ENCODE measurements around the gene ZMYND8.

ZMYND8 gene

DNA sequence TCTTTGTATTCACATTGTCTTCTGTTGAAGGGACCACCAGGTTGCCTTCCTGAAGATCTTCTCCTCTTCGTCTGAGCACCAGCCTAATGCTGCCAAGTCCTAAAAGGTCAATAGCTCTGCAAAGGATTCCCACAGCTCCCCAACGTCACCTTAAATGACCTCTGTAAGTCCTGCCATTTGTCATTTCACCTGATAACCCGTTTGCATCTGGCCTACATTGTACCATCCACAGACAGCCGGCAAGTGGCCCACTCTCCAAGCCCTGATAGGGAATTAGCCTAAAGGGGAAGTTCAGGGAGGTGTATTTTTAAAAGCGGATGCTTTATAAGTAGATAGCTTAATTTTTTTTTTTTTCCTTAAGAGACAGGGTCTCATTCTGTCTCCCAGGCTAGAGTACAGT lies 127.8 kb downstream of the ZMYND8 start:
- Histone ChIP-seq H3K4me1 (ENCODE audit: control insufficient read depth, insufficient read depth, low read length) (no peaks in the 10 kb centered on the region), H3K27me3 (ENCODE audit: control insufficient read depth in 1 of 2, insufficient read depth in 2 of 2, low read length in 2 of 2) (no peaks in the 10 kb centered on the region), H3K36me3 (ENCODE audit: control insufficient read depth in 2 of 2, insufficient read depth in 2 of 2, low read length in 2 of 2) (peaks cover 23 to 30% of the 10 kb centered on the region in 2 donors), H3K9ac (ENCODE audit: low read length in 2 of 2) (no peak overlapping the region), H3K4me3 (ENCODE audit: low read length in 2 of 2) (no peak overlapping the region), H3K27ac (ENCODE audit: low read length) (no peak overlapping the region), H3K9me3 (ENCODE audit: control insufficient read depth in 2 of 2, low read length in 2 of 2) (no peaks in the 10 kb centered on the region)

DNA sequence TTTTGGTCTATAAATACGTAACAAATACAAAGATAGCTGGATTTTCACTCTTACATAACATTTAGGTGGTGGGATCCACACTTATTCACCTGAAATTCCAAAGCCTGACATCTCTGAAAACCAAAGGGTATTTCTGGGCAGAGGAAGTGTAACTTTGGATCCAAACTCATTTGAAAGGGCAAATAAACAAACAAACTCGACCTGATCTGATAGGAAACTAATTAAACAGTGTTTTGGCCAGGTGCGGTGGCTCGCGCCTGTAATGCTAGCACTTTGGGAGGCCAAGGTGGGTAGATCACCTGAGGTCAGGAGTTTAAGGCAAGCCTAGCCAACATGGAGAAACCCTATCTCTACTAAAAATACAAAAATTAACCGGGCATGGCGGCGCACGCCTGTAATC lies 128.9 kb downstream of the ZMYND8 start:
- no peak overlapping the region for H3K9ac ChIP-seq (ENCODE audit: low read length in 2 of 2)
- no peak overlapping the region for H3K4me3 ChIP-seq (ENCODE audit: low read length in 2 of 2)
- H3K27me3 ChIP-seq (ENCODE audit: control insufficient read depth in 1 of 2, insufficient read depth in 2 of 2, low read length in 2 of 2), result no peaks in the 10 kb centered on the region
- H3K27ac ChIP-seq (ENCODE audit: low read length), result no peak overlapping the region
- no peaks in the 10 kb centered on the region for H3K4me1 ChIP-seq (ENCODE audit: control insufficient read depth, insufficient read depth, low read length)
- H3K36me3 ChIP-seq (ENCODE audit: control insufficient read depth in 2 of 2, insufficient read depth in 2 of 2, low read length in 2 of 2), result peaks cover 22 to 30% of the 10 kb centered on the region in 2 donors
- no peaks in the 10 kb centered on the region for H3K9me3 ChIP-seq (ENCODE audit: control insufficient read depth in 2 of 2, low read length in 2 of 2)

DNA sequence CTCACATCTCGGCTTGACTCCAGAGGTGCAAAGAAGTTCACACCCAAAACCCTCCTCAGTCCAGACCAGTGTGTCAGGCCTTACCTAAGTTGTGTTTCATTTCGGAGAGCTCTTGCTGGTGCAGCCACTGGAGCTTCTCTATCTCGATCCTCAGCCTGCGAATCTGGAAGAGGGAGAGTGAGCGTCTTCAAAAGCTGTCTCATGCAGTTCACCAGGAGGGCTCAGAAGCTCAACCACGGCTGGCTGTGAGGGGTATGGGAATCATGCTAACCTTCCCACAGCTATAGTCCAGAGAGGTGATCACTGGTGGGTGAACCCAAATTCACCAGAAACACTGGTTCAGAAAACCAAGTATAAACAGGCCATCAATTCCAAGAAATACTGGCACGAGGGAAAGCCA lies 129.4 kb downstream of the ZMYND8 start:
- no peaks in the 10 kb centered on the region for H3K4me1 ChIP-seq (ENCODE audit: control insufficient read depth, insufficient read depth, low read length)
- H3K9me3 ChIP-seq (ENCODE audit: control insufficient read depth in 2 of 2, low read length in 2 of 2), result no peaks in the 10 kb centered on the region
- no peak overlapping the region for H3K9ac ChIP-seq (ENCODE audit: low read length in 2 of 2)
- H3K36me3 ChIP-seq (ENCODE audit: control insufficient read depth in 2 of 2, insufficient read depth in 2 of 2, low read length in 2 of 2), result peaks cover 22 to 30% of the 10 kb centered on the region in 2 donors
- no peak overlapping the region for H3K27ac ChIP-seq (ENCODE audit: low read length)
- H3K27me3 ChIP-seq (ENCODE audit: control insufficient read depth in 1 of 2, insufficient read depth in 2 of 2, low read length in 2 of 2), result no peaks in the 10 kb centered on the region
- H3K4me3 ChIP-seq (ENCODE audit: low read length in 2 of 2), result no peak overlapping the region

GRCh38 chr20:47225458-47225857 lies 131.0 kb downstream of the ZMYND8 start:
- no peaks in the 10 kb centered on the region for H3K9me3 ChIP-seq (ENCODE audit: control insufficient read depth in 2 of 2, low read length in 2 of 2)
- no peaks in the 10 kb centered on the region for H3K4me1 ChIP-seq (ENCODE audit: control insufficient read depth, insufficient read depth, low read length)
- no peak overlapping the region for H3K27ac ChIP-seq (ENCODE audit: low read length)
- peaks cover 25 to 34% of the 10 kb centered on the region in 2 donors for H3K36me3 ChIP-seq (ENCODE audit: control insufficient read depth in 2 of 2, insufficient read depth in 2 of 2, low read length in 2 of 2)
- no peak overlapping the region for H3K9ac ChIP-seq (ENCODE audit: low read length in 2 of 2)
- H3K27me3 ChIP-seq (ENCODE audit: control insufficient read depth in 1 of 2, insufficient read depth in 2 of 2, low read length in 2 of 2), result no peaks in the 10 kb centered on the region
- H3K4me3 ChIP-seq (ENCODE audit: low read length in 2 of 2), result no peak overlapping the region

DNA sequence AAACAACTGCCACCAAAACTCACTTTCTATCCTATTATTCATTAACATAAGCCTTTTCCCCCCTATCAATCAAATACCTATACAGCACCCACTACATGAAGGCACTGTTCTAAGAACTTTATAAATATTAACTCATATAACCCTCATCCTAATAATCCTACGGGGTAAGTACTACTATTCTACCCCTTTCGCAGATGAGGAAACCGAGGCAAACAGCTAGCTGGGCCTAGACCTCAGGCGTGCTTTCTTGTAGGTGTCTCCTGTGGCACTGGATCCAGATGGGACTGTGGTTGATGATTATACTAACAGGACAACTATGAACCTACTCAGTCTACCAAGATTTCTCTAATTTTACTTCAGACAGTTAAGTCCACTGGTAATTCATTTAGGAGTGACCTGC lies 131.6 kb downstream of the ZMYND8 start:
- no peak overlapping the region for H3K27ac ChIP-seq (ENCODE audit: low read length)
- no peaks in the 10 kb centered on the region for H3K4me1 ChIP-seq (ENCODE audit: control insufficient read depth, insufficient read depth, low read length)
- peaks cover 25 to 37% of the 10 kb centered on the region in 2 donors for H3K36me3 ChIP-seq (ENCODE audit: control insufficient read depth in 2 of 2, insufficient read depth in 2 of 2, low read length in 2 of 2)
- no peaks in the 10 kb centered on the region for H3K9me3 ChIP-seq (ENCODE audit: control insufficient read depth in 2 of 2, low read length in 2 of 2)
- H3K4me3 ChIP-seq (ENCODE audit: low read length in 2 of 2), result no peak overlapping the region
- H3K9ac ChIP-seq (ENCODE audit: low read length in 2 of 2), result no peak overlapping the region
- no peaks in the 10 kb centered on the region for H3K27me3 ChIP-seq (ENCODE audit: control insufficient read depth in 1 of 2, insufficient read depth in 2 of 2, low read length in 2 of 2)

DNA sequence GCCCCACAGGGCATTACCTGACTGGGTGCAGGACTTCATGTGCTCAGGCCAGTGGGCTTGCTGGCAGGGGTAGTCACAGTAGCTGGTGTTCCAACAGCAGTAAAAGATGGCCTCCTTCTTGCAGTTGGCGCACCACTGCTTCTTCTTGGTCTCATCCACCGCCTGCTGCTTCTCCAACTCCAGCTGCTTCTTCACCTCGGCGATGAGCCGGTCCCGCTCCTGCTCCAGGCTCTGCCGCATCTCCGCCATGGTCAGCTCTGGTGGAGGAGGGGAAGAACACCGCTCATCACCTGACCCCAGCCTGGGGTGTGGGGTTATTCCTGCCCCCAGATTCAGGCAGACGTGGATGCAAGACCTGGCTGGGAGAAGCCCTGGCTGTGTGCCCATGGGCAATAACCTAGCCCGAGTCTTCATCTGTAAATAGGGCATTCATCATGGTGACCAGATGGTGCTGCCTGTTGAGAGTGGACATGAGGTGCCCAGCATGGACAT lies 132.2 kb downstream of the ZMYND8 start:
- Histone ChIP-seq H3K4me1 (ENCODE audit: control insufficient read depth, insufficient read depth, low read length) (no peaks in the 10 kb centered on the region), H3K27me3 (ENCODE audit: control insufficient read depth in 1 of 2, insufficient read depth in 2 of 2, low read length in 2 of 2) (no peaks in the 10 kb centered on the region), H3K36me3 (ENCODE audit: control insufficient read depth in 2 of 2, insufficient read depth in 2 of 2, low read length in 2 of 2) (peaks cover 25 to 34% of the 10 kb centered on the region in 2 donors), H3K9me3 (ENCODE audit: control insufficient read depth in 2 of 2, low read length in 2 of 2) (no peaks in the 10 kb centered on the region), H3K9ac (ENCODE audit: low read length in 2 of 2) (no peak overlapping the region), H3K4me3 (ENCODE audit: low read length in 2 of 2) (no peak overlapping the region), H3K27ac (ENCODE audit: low read length) (no peak overlapping the region)

DNA sequence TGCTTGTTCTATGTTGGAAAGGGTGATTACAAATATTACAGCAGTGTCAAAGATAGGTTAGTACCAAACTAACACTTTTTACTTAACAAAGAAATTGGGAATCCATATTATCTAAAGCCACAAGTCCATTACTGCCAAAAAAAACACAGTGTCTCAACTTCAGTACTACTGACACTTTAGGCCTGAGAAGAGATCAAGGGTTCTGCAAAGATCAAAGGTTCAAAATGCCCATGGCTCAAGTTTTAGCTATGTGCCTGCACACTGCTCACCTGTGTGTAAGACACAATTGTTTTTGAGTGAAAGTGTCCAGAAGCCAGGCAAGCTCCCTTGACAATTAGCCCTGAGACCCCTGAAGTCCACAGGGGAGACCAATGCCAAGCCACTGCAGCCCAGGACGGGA lies 132.6 kb downstream of the ZMYND8 start:
- H3K36me3 ChIP-seq (ENCODE audit: control insufficient read depth in 2 of 2, insufficient read depth in 2 of 2, low read length in 2 of 2), result peaks cover 25 to 32% of the 10 kb centered on the region in 2 donors
- no peak overlapping the region for H3K27ac ChIP-seq (ENCODE audit: low read length)
- no peak overlapping the region for H3K4me3 ChIP-seq (ENCODE audit: low read length in 2 of 2)

GRCh38 chr20:47222468-47223119 lies 133.9 kb downstream of the ZMYND8 start:
- no peak overlapping the region for H3K27ac ChIP-seq (ENCODE audit: low read length)
- H3K27me3 ChIP-seq (ENCODE audit: control insufficient read depth in 1 of 2, insufficient read depth in 2 of 2, low read length in 2 of 2), result no peaks in the 10 kb centered on the region
- no peak overlapping the region for H3K9ac ChIP-seq (ENCODE audit: low read length in 2 of 2)
- H3K9me3 ChIP-seq (ENCODE audit: control insufficient read depth in 2 of 2, low read length in 2 of 2), result no peaks in the 10 kb centered on the region
- no peak overlapping the region for H3K4me3 ChIP-seq (ENCODE audit: low read length in 2 of 2)
- peaks cover 25% of the 10 kb centered on the region in 2 donors for H3K36me3 ChIP-seq (ENCODE audit: control insufficient read depth in 2 of 2, insufficient read depth in 2 of 2, low read length in 2 of 2)
- peaks cover 5% of the 10 kb centered on the region for H3K4me1 ChIP-seq (ENCODE audit: control insufficient read depth, insufficient read depth, low read length)

More for the DNA sequence above, 132.6 kb downstream of the ZMYND8 start:
- Histone ChIP-seq H3K9me3 (ENCODE audit: control insufficient read depth in 2 of 2, low read length in 2 of 2) (no peaks in the 10 kb centered on the region), H3K9ac (ENCODE audit: low read length in 2 of 2) (no peak overlapping the region), H3K27me3 (ENCODE audit: control insufficient read depth in 1 of 2, insufficient read depth in 2 of 2, low read length in 2 of 2) (no peaks in the 10 kb centered on the region), H3K4me1 (ENCODE audit: control insufficient read depth, insufficient read depth, low read length) (no peaks in the 10 kb centered on the region)

GRCh38 chr20:47221036-47221625 lies 135.4 kb downstream of the ZMYND8 start:
- H3K4me1 ChIP-seq (ENCODE audit: control insufficient read depth, insufficient read depth, low read length), result peaks cover 5% of the 10 kb centered on the region
- peaks cover 17 to 21% of the 10 kb centered on the region in 2 donors for H3K36me3 ChIP-seq (ENCODE audit: control insufficient read depth in 2 of 2, insufficient read depth in 2 of 2, low read length in 2 of 2)
- H3K27ac ChIP-seq (ENCODE audit: low read length), result no peak overlapping the region
- H3K9ac ChIP-seq (ENCODE audit: low read length in 2 of 2), result no peak overlapping the region
- no peaks in the 10 kb centered on the region for H3K9me3 ChIP-seq (ENCODE audit: control insufficient read depth in 2 of 2, low read length in 2 of 2)
- no peaks in the 10 kb centered on the region for H3K27me3 ChIP-seq (ENCODE audit: control insufficient read depth in 1 of 2, insufficient read depth in 2 of 2, low read length in 2 of 2)
- H3K4me3 ChIP-seq (ENCODE audit: low read length in 2 of 2), result no peak overlapping the region

DNA sequence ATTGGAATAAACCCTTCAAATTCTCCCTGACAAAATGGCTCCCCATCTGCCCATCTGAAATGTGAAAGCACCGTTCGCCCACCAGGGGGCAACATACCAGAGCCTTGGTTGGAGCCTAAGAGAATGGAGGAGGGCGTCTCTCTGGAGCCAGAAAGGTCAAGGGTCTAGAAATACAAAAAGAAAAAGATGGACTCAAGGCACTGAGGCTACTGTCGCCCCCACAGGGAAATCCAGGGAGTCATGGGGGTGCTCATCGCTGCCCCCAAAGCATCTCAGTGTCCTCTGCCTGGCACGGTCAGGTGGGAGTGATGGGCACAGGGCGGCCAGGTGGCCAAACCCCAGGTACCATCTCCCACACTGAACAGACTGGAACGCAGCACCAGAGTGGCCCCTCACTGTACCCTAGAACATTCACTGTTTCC lies 136.3 kb downstream of the ZMYND8 start:
- Histone ChIP-seq H3K36me3 (ENCODE audit: control insufficient read depth in 2 of 2, insufficient read depth in 2 of 2, low read length in 2 of 2) (peaks cover 17 to 23% of the 10 kb centered on the region in 2 donors), H3K9ac (ENCODE audit: low read length in 2 of 2) (no peak overlapping the region), H3K4me1 (ENCODE audit: control insufficient read depth, insufficient read depth, low read length) (peaks cover 5% of the 10 kb centered on the region), H3K27me3 (ENCODE audit: control insufficient read depth in 1 of 2, insufficient read depth in 2 of 2, low read length in 2 of 2) (no peaks in the 10 kb centered on the region), H3K9me3 (ENCODE audit: control insufficient read depth in 2 of 2, low read length in 2 of 2) (no peaks in the 10 kb centered on the region), H3K4me3 (ENCODE audit: low read length in 2 of 2) (no peak overlapping the region), H3K27ac (ENCODE audit: low read length) (no peak overlapping the region)
